GM18519 (cell line): ENCODE measurements around the gene MICB.
"Not testable (repeated sequence)": the region's sequence is repeated elsewhere in the genome, so short reads cannot be mapped to it uniquely, and the experiment has no call there.

ENCODE experiments used
- ATAC-seq: cut with Tn5 transposase; IDR thresholded peaks from one replicate; pipeline ENCODE4 v1.9.1; 2021; ENCODE audit warnings: mild to moderate bottlenecking, moderate library complexity; ENCODE audit not compliant: unreplicated experiment, low FRiP score

The MICB gene

GRCh38 chr6:31473780-31474761 is 23.9 kb upstream of the MICB start:
- ATAC-seq = no peak

GRCh38 chr6:31474871-31475286 is 23.1 kb upstream of the MICB start:
- ATAC-seq = no peak

- ATAC-seq = no peak
These were observed 21.3 kb upstream of the MICB start for GRCh38 chr6:31476515-31477139.

- no peak for ATAC-seq
These were observed 20.4 kb upstream of the MICB start for GRCh38 chr6:31477521-31477920.

- ATAC-seq = no peak
These were observed 19.6 kb upstream of the MICB start for GRCh38 chr6:31478186-31478950.

- no peak for ATAC-seq
These were observed 18.6 kb upstream of the MICB start for GRCh38 chr6:31479151-31479932.

- ATAC-seq = no peak
These were observed 17.9 kb upstream of the MICB start for GRCh38 chr6:31479933-31480535.

GRCh38 chr6:31480574-31480973 is 17.4 kb upstream of the MICB start:
- ATAC-seq = no peak

- ATAC-seq = no peak
These were observed 14.6 kb upstream of the MICB start for GRCh38 chr6:31483392-31483791.

GRCh38 chr6:31485055-31485454 is 12.9 kb upstream of the MICB start:
- no peak for ATAC-seq

GRCh38 chr6:31486065-31486837 is 11.7 kb upstream of the MICB start:
- not testable (repeated sequence) for ATAC-seq

- ATAC-seq = not testable (repeated sequence)
These were observed 10.3 kb upstream of the MICB start for GRCh38 chr6:31487674-31488073.

GRCh38 chr6:31489086-31489485 is 8.9 kb upstream of the MICB start:
- no peak for ATAC-seq

GRCh38 chr6:31490115-31490873 is 7.7 kb upstream of the MICB start:
- no peak for ATAC-seq

GRCh38 chr6:31493550-31493874 is 4.4 kb upstream of the MICB start:
- not testable (repeated sequence) for ATAC-seq

GRCh38 chr6:31493875-31494694 is 3.9 kb upstream of the MICB start:
- ATAC-seq = no peak

GRCh38 chr6:31495580-31495979 is 2.4 kb upstream of the MICB start:
- ATAC-seq = no peak

- not testable (repeated sequence) for ATAC-seq
These were observed 1.1 kb upstream of the MICB start for GRCh38 chr6:31496826-31497225.
